H1 (cell line): ENCODE data around the gene FNIP2.

ENCODE experiments used
- CBX8 ChIP-seq: fragments of 300-800, 300-1000 bp; sonication (generic); IDR thresholded peaks from 2 replicates; pipeline ENCODE4 v1.7.1; 2016; ENCODE audit warnings: low read depth, low read length, borderline replicate concordance
- FOSL1 ChIP-seq: IDR thresholded peaks from 2 replicates; pipeline ENCODE4 v1.6.1; 2011; ENCODE audit warnings: mild to moderate bottlenecking, low read depth, low read length, moderate library complexity; ENCODE audit not compliant: insufficient read depth
- HDAC6 ChIP-seq: IDR thresholded peaks from one replicate; pipeline ENCODE4 v1.7.1; 2012; ENCODE audit warnings: low read depth, mild to moderate bottlenecking, inconsistent platforms, low read length, moderate library complexity
- POLR2A ChIP-seq, 2 experiments: IDR thresholded peaks; 1 replicate in 1 of 2; 2 replicates in 1 of 2; pipeline ENCODE4 v1.6.1; 2011; ENCODE audit warnings: low read depth in 2 of 2, low read length in 2 of 2, mild to moderate bottlenecking in 2 of 2; ENCODE audit errors: control extremely low read depth in 1 of 2
- TF ChIP-seq, protein P1 (sequence below): IDR thresholded peaks from 2 replicates; pipeline ENCODE4 v1.6.1; 2012; ENCODE audit warnings: inconsistent platforms

- TF ChIP-seq, protein P1, sequence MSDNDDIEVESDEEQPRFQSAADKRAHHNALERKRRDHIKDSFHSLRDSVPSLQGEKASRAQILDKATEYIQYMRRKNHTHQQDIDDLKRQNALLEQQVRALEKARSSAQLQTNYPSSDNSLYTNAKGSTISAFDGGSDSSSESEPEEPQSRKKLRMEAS = no peak
- TF ChIP-seq POLR2A (IDR thresholded peaks at IDR 0.05; ENCODE audit: control extremely low read depth in 1 of 2, low read depth in 2 of 2, low read length in 2 of 2) = no peak
- TF ChIP-seq FOSL1 = no peak
- no peak for TF ChIP-seq HDAC6
- TF ChIP-seq CBX8 = no peak
Observed at GRCh38 chr4:158849681-158850080, 80.9 kb downstream of the FNIP2 start.
